ENCODE results near the gene HOTAIR.

HOTAIR gene

DNA sequence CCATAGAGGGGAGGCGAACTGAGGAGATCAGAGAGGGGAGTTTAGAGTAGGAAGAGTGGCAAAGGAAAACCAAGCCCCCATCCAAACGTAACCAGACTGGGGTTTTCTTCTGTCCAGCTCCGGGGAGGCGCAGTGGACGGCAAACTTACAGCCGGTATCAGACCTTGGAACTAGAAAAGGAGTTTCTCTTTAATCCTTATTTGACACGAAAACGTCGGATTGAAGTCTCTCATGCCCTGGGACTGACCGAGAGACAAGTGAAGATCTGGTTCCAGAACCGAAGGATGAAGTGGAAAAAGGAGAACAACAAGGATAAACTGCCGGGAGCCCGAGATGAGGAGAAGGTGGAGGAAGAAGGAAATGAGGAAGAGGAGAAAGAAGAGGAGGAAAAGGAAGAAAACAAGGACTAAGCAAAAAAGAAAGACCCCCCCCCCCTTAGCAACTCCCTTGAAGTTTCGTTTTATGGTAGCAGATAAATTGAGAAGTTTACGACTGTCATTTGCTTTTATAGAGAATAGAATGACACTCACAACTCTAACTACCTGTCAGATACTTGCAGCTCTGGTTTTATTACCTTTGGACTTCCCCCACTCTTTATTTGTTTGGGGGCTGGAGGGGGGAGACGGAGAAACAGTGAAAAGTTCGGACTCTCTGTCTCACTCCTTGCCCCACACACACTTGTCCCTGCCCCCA is 36.4 kb upstream of the HOTAIR start:
- no peak for DNase-seq

DNA sequence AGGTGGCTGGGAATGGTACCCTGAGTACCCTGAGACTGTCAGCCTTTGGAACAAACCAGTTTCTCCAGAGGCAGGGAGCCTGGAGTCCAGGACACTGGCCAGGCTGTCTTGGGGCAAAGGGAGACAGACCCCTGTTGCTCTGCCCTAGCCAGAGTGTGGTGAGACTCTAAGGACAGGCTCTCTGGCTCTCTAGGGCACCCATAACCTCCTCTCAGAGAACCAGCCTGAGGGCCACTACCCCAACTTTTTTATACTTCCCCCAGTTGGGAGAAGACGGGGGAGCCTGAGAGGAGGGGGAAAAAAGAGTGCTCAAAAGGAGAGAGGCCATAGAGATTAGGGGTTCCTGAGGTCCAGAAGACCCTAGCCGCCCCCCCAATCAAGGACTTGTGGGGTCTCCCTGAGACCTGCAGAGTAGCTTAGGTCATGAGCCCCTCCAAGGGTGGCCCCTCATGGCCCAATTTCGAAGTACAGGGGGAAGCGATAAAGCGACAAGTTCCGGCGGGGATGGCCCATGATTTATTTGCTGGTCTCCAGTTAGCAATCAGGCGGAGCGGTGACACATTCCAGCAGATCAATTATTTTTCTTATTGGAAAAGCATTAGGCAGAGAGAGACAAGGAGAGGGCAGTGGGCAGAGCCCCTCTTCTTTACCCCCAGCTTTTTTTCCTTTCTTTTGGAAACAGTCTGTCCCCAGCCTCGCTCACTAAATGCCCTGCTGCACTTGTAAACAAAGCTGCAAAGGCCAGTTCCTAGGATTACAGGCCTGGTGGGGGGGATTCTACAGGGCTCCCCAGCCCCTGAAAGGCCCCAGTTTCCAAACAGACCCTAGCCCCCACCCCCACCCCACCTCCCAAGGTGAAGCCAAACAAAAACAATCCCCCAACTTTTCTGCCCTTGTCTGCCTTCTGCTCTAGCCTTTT is 35.6 kb upstream of the HOTAIR start:
- no peak for DNase-seq

DNA sequence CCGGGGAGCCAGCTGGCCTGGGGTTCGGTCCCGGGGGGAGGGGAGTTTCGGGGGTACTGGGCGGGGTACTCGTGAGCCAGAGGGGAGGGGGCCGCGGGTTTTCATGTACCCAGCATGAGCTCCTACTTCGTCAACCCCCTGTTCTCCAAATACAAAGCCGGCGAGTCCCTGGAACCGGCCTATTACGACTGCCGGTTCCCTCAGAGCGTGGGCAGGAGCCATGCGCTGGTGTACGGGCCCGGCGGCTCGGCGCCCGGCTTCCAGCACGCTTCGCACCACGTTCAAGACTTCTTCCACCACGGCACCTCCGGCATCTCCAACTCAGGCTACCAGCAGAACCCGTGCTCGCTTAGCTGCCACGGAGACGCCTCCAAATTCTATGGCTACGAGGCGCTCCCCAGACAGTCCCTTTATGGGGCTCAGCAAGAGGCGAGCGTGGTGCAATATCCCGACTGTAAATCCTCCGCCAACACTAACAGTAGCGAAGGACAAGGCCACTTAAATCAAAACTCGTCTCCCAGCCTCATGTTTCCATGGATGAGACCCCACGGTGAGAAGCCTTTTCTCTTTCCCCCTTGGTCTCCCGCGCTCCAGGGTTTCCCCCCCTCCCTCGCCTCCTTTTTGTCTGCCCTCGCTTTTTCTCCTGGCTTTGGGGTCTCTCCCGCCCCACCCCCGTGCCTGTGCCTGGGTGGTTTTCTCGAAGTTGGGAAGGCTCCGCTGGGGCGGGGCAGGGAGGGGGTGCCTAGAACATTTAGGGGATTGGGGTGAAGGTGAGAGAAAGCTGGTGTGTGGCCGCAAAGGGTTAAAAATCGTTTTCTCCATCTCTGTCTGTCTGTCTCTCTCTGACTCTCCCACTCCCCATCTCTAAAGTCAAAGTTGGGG is 34.7 kb upstream of the HOTAIR start:
- no peak for DNase-seq

- DNase-seq = no peak
These were observed 33.5 kb upstream of the HOTAIR start for GRCh38 chr12:54008260-54008552.

DNA sequence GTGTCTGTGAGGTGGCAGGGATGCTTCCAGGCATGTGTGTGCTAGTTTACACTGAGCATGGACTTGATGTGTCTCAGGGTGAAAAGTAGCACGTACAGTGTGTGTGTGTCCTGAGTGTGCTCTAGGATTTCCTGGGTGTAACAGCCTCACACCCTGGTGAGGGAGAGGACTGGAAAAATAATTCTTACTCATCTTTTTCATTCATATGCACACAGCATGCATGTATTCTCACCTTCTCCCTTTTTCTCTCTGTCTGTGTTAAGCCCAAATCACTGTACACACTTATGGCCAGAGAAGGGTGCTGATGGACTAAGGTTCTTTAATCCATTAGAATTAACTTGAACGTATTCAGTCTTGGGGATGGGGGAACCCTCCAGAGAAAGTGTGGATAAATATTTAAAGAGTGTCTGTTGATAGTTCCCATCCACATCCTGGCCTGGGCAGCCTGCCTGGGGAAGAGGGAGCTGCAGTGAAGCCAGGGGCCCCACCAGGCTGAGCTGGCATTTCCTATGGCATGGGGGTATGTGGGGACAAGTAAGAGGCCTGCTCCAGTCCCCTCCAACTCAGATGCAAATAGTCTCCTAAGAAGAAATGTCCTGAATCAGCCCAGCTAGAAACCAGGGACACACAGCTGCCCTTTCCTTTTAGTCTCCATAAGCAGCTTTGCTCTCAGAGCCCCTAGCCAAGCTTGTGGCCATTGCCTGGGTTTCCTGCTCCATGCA is 32.9 kb upstream of the HOTAIR start:
- no peak for DNase-seq

- DNase-seq = no peak
These were observed 31.9 kb upstream of the HOTAIR start for GRCh38 chr12:54006559-54007220.

GRCh38 chr12:54005853-54006558 is 31.3 kb upstream of the HOTAIR start:
- DNase-seq = no peak

DNA sequence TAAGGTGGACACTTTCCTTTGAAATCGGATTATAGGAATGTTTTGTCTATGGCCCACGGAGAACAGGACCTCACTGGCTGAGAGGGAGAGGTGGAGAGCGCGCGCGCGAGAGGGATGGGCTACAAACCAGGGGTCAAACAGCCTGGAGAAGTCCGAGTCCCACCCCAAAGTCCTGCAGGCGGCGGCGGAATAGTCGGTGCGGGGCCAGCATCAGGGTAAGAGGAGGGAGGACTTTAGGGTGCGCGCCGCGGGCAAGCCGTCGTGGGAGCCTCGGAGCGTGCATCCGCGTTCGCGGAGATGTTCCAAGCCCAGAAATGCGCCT is 30.7 kb upstream of the HOTAIR start:
- no peak for DNase-seq

DNA sequence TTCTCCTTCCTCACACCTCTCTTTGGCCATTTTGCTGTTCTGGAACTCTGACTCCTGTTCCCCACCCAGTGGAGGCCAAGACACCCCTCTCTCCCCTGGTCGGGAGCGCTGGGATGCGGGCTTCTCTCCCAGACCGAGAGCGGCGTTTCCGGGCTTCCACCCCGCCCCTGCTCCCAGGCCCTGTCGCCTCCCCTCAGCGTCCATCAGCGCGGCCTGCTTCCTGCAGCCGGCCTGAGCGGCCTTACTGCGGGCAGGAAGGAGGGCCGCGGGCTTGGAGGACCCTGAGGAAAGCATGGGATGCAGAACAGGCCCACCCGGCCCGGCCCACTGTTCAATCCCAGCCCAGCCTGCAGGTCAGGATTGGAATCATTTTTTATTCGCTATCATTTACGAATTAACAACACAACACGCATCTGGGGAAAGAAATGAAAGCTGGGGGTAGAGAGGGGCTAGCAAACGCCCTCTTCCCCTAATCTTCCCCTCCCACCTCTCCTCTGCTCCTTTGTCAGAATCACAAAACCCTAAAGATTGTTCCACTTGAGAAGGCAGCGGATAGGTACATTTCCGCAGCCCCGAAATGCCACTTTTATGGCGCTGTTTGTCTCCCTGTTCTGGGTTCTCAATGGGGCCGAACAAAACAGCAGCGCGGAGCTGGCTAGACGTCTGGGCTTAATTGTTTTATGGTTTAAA is 30.2 kb upstream of the HOTAIR start:
- no peak for DNase-seq

GRCh38 chr12:54004063-54004840 is 29.5 kb upstream of the HOTAIR start:
- no peak for DNase-seq

GRCh38 chr12:54003625-54004024 is 28.9 kb upstream of the HOTAIR start:
- DNase-seq = no peak

DNA sequence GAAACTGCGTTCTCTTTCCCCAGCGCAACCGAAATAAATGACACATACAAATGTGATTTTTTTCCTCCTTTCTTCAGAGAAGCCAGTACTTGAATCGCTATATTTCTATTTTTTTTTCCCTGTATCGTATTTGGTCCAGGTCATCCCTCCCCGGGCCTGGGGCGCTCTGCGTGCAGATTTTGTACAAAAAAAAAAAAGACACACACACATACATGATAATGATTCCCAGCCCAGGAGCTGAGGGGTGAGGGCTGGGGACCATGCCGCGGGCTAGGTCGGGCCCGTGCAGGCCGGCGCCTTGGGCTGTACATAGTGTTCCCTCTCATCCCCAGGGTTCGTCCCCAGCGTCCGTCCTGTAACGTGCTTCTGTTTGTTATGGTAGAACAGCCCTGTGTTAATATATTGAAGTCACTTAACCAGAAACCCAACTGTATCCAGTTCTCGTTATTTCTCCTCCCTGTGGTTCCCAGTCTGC is 28.2 kb upstream of the HOTAIR start:
- no peak for DNase-seq

GRCh38 chr12:54002278-54002914 is 27.6 kb upstream of the HOTAIR start:
- no peak for DNase-seq

DNA sequence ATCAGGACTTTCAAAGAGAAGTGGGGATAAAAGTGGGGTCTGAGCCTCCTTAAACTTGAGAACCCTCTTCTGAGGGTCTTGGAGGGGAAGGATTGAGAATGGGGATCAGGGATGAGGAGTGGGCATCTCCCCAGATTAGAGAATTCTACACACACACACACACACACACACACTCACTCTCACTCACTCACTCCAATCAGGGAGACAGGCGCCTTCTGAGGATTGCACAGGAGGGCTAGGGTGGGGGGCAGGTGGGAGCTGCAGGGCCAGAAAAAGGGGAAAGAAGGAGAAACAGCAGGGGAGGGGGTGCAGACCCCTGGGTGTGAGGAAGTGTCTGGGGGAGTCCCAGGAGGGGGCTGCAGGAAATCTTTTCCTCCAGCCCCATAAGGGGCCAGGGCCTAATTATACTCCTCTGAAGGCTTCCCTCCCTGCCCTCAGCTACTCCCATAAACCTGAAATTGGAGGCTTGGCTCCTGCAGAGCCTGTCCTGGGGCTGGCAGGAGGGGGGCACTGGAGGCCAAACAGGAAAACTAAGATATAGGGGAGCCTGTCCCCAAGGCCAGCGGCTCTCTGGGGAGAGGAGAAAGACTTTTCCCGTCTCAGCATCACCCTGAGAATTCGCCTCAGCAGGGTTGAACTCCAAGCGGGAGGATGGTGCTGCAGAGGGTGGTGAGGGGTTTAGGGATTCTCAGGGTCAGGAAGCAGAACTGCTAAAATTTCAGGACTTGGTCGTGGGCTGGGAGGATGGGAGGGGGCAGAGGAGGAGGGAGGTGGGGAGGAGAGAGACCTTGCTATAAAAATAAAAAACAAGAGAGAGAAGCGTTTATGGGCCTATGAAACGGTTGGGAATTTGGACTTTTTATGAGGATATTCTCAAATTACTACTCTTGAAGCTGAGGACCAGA is 26.8 kb upstream of the HOTAIR start:
- DNase-seq = no peak

- DNase-seq = no peak
These were observed 25.7 kb upstream of the HOTAIR start, which contains the start of gene HOXC9 for GRCh38 chr12:54000116-54001114. HOXC9 (plus strand) TSS chr12:54000161; CDS start chr12:54000189, 28 bp downstream.

DNA sequence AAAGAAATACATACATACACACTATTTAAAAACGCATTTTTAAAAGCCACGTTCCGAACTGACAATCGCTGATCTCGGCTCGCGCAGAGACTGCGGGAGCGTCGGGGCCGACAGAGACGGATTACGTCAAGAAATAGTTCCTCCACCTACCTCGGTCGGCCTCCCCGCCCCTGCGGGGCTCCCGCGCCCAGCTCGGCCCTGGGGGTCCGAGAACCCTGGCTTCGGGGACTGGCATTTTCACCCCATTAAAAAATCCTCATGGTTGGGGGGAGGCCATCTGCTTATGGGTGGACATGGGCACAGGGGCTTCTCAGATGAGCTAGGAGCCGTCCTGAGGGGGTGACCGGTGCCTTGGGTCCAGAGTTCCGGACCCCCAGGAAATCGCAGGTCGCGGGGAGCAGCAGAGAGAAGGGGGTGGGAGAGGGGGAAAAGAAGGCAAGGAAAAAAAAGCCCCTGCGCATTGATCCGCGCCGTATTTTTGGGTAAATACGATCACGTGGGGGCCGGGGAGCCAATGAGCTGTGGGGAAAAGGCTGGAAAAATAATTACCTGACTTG is 24.9 kb upstream of the HOTAIR start:
- no peak for DNase-seq

GRCh38 chr12:53998900-53999236 is 24.1 kb upstream of the HOTAIR start:
- no peak for DNase-seq
